ENCODE results near the gene PRPF39.

DNA sequence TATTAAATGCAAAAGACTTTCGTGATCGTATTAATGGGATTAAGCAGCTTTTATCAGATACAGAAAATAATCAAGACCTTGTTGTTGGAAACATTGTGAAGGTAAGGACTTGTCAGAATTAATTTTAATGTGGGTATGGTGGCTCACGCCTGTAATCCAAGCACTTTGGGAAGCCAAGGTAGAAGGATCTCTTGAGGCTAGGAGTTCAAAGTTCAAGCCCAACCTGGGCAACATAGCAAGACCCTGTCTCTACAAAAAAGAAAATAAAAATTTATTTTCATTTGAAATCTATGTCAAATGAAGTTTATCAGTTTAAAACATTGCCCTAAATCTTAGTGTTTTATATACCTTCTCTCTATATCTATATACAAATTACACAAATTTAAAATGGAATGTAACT lies 17.2 kb upstream of the PRPF39 start:
- TF ChIP-seq POLR2A (IDR thresholded peaks at IDR 0.05; ENCODE audit: low read depth, low read length) = no peak
- TF ChIP-seq POLR2AphosphoS5 (IDR thresholded peaks at IDR 0.05; ENCODE audit: low read depth, low read length) = no peak
- TF ChIP-seq TAF1 (IDR thresholded peaks at IDR 0.05; ENCODE audit: borderline replicate concordance, low read depth, low read length) = no peak
